Activated T-cell treated with anti-CD3 and anti-CD28 coated beads, Interleukin-2, amount 50 U/mL, for 24 hours (primary cell): ENCODE measurements around the gene ME1.
A peak's percentile ranks its signal among the peaks of the same experiment; 100 is the strongest.

ENCODE experiments used
- DNase-seq: peaks from one replicate; pipeline ENCODE4 v3.0.0-alpha.2; 2020
- H3K27ac Mint-ChIP-seq: 2 replicates; pipeline ENCODE4 v1.8.0; 2020; ENCODE audit warnings: mild to moderate bottlenecking, mixed read lengths
- H3K27me3 Mint-ChIP-seq: 2 replicates; pipeline ENCODE4 v1.8.0; 2020; ENCODE audit warnings: mixed read lengths
- H3K36me3 Mint-ChIP-seq: 2 replicates; pipeline ENCODE4 v1.8.0; 2020; ENCODE audit warnings: low read depth, mixed read lengths
- H3K4me1 Mint-ChIP-seq: 2 replicates; pipeline ENCODE4 v1.8.0; 2020; ENCODE audit warnings: low read depth, mixed read lengths
- H3K4me3 Mint-ChIP-seq: 2 replicates; pipeline ENCODE4 v1.8.0; 2020; ENCODE audit warnings: mild to moderate bottlenecking, moderate library complexity, mixed read lengths
- H3K9me3 Mint-ChIP-seq: 2 replicates; pipeline ENCODE4 v1.8.0; 2020; ENCODE audit warnings: mixed read lengths

Gene ME1

DNA sequence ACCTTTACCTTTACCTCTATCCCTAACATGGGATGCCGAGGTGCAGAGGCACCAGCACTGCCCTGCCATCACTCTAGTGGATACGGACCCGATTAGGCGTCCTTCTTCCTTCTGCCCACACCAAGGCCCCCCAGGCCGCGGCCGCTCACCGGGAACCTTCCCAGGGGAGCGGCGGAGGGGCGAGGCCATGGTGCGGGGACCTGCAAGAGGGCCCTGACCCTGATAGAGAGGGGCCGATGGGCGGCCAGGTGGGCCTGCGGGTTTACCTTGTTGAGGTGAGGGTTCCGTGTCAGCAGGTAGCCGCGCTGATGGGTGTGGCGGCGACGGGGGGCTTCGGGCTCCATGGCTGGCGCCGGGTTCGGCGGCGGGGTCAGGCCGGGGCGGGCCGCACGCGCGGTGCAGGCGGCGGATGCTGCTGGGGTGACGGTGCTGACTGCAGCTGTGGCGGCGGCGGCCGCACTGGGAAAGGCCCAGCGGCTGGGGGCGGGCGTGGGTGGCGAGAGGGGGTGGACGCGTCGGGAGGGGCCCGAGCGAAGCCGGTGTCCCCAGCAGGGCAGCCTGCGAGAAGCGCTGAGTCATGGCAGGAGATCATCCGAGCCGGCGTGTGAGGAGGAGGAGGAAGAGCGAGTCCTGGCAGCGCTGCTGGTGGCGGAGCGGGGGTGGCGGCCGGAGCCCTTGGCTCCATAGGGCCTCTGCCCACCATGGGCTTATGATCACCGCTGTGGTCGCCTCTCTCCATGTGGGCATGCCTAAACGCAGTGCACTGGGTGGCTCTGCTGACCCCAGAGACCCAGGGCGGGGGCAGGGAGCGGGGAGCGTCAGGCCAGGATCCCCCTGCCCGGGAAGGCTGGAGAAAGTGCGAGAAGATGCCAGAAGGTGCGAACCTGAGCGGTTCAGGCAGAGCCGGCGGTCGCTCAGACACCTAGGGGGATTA is at the start of gene ME1:
Gene ME1, minus strand, starts transcription at position 441 of the 934 bp plus-strand sequence. Its CDS starts 97 bp downstream, at position 344.
- Mint-ChIP-seq H3K4me3 (peak within 1 kb of the TSS; percentile 24), H3K27ac (no peak within 1 kb of the TSS)

DNA sequence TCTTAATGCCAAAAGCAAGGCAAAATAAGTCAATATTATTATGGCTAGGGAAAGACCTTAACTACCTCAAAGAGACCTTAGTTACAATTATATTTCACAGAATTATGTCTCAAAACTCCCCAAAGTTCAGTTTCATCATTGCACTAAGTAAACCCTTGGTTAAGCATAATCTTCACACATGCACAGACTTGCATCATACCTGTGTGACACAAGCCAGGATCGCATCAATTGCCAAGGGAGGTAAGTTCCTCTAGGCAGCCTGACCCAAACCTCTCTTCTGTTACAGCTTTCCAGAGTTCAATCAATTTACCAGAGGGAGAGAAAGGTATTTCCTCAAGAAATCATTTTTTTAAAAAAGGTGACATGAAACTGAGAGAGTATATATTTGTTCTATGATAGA is 49.6 kb upstream of the ME1 start:
- Mint-ChIP-seq H3K36me3 (no peaks in the 10 kb centered on the region), H3K27me3 (no peaks in the 10 kb centered on the region), H3K4me3 (no peak overlapping the region), H3K9me3 (no peaks in the 10 kb centered on the region), H3K27ac (no peak overlapping the region), H3K4me1 (no peaks in the 10 kb centered on the region)
- DNase-seq, result no peak

More for the DNA sequence above, at the start of gene ME1:
- DNase-seq, result peak; percentile 47
- Mint-ChIP-seq H3K9me3 (no peaks in the 10 kb centered on the region), H3K36me3 (no peaks in the 10 kb centered on the region), H3K4me1 (peaks cover 3% of the 10 kb centered on the region), H3K27me3 (peaks cover 47% of the 10 kb centered on the region)

DNA sequence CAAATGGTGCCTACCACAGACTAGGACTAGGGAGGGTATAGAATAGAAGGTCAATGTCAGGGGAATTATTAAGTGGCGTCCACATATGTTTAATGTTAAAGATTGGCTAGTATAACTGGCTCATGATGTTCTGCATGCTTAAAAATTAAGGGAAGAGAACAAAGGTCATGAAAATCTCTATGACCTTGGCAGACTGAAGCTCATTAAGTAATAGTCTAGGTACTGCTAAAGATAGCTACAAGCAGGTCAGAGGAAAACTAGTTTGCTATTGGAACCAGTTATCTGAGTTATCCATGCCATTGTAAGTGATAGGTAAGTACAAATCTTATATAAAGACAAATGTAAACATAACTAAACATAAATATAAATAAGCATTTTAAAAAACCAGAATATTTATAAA is 48.5 kb upstream of the ME1 start:
- Mint-ChIP-seq H3K36me3 (no peaks in the 10 kb centered on the region), H3K9me3 (no peaks in the 10 kb centered on the region), H3K27ac (no peak overlapping the region), H3K4me3 (no peak overlapping the region), H3K27me3 (peaks cover under 1% of the 10 kb centered on the region), H3K4me1 (no peaks in the 10 kb centered on the region)
- no peak for DNase-seq

DNA sequence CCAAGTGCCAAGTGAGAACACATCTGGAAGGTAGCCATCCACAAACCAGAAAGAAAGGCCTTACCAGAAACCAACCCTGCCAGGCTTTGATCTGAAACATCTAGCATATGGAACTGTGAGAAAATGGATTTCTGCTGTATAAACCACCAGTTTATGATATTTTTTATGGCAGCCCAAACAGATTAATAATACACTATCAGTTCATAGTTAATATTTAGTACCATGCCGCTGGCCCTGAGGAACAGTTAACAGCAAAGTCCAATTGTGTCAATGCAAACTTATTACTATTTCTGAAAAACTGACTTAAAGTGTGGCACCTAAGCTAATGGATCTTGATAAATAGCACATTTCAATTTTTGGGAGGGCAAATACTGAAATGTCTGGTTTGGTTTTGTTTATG is 46.1 kb upstream of the ME1 start:
- DNase-seq, result no peak
- Mint-ChIP-seq H3K27ac (no peak overlapping the region), H3K4me3 (no peak overlapping the region), H3K9me3 (no peaks in the 10 kb centered on the region), H3K4me1 (no peaks in the 10 kb centered on the region), H3K36me3 (no peaks in the 10 kb centered on the region), H3K27me3 (peaks cover 3% of the 10 kb centered on the region)

DNA sequence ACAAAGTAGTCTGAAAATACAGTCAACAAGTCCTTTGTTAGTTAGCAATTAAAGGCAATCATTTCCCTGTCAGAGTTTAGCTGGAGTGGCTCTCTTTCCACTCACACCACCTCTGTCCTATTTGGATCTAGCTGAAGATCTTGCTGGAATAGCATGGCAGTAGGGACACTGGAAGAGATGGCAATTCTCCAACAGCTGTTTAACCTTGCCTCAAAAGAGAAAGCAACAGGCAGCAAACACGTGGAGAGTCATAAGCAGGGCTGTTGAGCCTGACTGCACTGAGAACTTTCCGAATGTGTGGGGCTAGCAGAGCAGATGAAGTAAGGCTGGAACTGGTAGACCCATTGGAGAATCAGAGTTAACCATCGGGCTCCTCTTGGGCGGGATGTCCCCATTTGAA is 43.5 kb upstream of the ME1 start:
- H3K9me3 Mint-ChIP-seq, result no peaks in the 10 kb centered on the region
- H3K4me1 Mint-ChIP-seq, result no peaks in the 10 kb centered on the region
- H3K4me3 Mint-ChIP-seq, result no peak overlapping the region
- H3K27me3 Mint-ChIP-seq, result peaks cover 3% of the 10 kb centered on the region
- H3K36me3 Mint-ChIP-seq, result no peaks in the 10 kb centered on the region
- DNase-seq, result no peak
- no peak overlapping the region for H3K27ac Mint-ChIP-seq

DNA sequence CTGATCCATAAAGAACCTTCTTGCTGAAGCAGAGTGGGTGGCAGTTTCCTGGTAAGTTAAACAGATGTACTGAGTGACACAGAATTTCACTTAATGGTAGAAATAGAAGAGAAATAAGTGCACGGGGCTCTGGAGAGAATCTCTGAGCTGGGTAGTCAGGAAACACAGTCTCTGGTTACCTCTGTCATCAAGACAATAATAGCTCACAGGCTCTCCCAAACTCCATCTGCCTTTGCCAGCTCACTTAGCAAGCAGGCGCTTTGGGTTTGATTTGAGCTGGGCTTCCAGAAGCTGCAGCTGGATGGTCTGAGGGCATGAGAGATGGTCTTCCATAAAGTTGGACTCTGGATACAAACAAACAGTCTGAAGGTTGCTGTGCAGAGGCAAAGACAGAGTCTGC is 41.9 kb upstream of the ME1 start:
- Mint-ChIP-seq H3K27me3 (peaks cover 6% of the 10 kb centered on the region), H3K36me3 (no peaks in the 10 kb centered on the region), H3K27ac (no peak overlapping the region), H3K4me1 (no peaks in the 10 kb centered on the region), H3K9me3 (no peaks in the 10 kb centered on the region), H3K4me3 (no peak overlapping the region)
- no peak for DNase-seq

DNA sequence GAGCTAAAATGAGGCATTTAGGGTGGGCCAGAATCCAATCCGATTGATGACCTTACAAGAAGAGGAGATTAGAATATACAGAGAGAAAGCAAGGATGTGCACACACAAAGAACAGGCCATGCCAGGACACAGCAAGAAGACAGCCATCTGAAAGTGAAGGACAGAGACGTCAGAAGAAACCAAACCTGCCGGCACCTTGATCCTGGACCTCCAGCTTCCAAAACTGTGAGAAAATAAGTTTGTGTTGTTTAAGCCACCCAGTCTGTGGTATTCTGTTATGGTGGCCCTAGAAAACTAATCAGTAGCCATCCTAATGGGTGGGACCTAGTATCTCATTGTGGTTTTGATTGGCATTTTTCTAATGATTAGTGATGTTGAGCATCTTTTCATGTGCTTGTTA is 39.7 kb upstream of the ME1 start:
- DNase-seq, result no peak
- Mint-ChIP-seq H3K4me1 (no peaks in the 10 kb centered on the region), H3K36me3 (no peaks in the 10 kb centered on the region), H3K27me3 (peaks cover 7% of the 10 kb centered on the region), H3K27ac (no peak overlapping the region), H3K9me3 (no peaks in the 10 kb centered on the region), H3K4me3 (no peak overlapping the region)

DNA sequence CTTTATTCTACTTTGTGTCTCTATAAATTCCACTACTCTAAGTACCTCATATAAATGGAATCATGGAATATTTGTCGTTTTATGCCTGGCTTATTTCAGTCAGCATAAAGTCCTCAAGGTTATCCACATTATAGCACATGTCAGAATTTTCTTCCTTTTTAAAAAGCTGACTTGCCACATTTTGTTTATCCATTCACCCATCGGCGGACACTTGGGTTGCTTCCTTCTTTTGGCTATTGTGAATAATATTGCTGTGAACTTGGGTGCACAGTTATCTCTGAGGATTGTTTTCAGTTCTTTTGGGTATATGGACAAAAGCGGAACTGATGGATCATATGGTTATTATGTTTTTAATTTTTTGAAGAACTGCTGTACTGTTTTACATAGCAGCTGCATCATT is 39.1 kb upstream of the ME1 start:
- H3K9me3 Mint-ChIP-seq, result no peaks in the 10 kb centered on the region
- no peaks in the 10 kb centered on the region for H3K36me3 Mint-ChIP-seq
- no peak overlapping the region for H3K27ac Mint-ChIP-seq
- H3K4me3 Mint-ChIP-seq, result no peak overlapping the region
- no peak for DNase-seq
- peaks cover 7% of the 10 kb centered on the region for H3K27me3 Mint-ChIP-seq
- H3K4me1 Mint-ChIP-seq, result no peaks in the 10 kb centered on the region

DNA sequence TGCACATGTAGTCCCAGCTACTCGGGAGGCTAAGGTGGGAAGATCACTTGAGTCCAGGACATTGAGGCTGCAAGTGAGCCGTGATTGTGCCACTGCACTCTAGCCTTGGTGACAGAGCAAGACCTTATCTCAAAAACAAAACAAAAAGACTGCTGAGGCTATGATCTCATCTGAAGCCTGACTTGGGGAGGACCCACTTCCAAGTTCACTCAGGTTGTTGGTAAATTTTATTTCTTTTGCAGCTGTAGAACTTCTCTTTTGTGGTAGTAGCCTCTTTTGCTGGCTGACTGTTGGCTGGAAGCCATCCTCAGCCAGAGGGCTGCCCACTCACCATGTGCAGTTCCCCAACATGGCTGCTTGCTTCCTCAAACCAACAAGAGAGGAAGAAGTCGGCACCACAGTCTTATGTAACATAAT is 36.8 kb upstream of the ME1 start:
- no peaks in the 10 kb centered on the region for H3K4me1 Mint-ChIP-seq
- no peaks in the 10 kb centered on the region for H3K9me3 Mint-ChIP-seq
- H3K4me3 Mint-ChIP-seq, result no peak overlapping the region
- no peak overlapping the region for H3K27ac Mint-ChIP-seq
- H3K27me3 Mint-ChIP-seq, result peaks cover 4% of the 10 kb centered on the region
- no peak for DNase-seq
- H3K36me3 Mint-ChIP-seq, result no peaks in the 10 kb centered on the region

DNA sequence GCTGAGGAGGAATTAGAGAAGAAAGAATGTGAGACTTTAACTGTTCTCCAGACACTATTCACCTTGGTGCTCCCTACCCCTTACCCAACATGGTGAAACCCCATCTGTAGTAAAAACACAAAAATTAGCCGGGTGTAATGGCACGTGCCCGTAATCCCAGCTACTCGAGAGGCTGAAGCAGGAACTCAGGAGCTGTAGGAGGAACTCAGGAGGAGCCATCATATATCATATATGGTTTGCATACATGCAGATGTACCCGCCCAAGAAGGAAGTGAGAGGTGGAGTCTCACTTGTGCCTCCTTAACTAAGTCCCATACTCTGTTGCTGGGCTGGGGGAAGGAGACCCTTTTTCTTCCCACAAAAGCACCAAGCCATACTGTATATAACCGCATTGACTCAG is 35.5 kb upstream of the ME1 start:
- no peak overlapping the region for H3K4me3 Mint-ChIP-seq
- H3K36me3 Mint-ChIP-seq, result no peaks in the 10 kb centered on the region
- H3K27me3 Mint-ChIP-seq, result peaks cover 4% of the 10 kb centered on the region
- no peaks in the 10 kb centered on the region for H3K4me1 Mint-ChIP-seq
- H3K9me3 Mint-ChIP-seq, result no peaks in the 10 kb centered on the region
- H3K27ac Mint-ChIP-seq, result no peak overlapping the region
- DNase-seq, result no peak

DNA sequence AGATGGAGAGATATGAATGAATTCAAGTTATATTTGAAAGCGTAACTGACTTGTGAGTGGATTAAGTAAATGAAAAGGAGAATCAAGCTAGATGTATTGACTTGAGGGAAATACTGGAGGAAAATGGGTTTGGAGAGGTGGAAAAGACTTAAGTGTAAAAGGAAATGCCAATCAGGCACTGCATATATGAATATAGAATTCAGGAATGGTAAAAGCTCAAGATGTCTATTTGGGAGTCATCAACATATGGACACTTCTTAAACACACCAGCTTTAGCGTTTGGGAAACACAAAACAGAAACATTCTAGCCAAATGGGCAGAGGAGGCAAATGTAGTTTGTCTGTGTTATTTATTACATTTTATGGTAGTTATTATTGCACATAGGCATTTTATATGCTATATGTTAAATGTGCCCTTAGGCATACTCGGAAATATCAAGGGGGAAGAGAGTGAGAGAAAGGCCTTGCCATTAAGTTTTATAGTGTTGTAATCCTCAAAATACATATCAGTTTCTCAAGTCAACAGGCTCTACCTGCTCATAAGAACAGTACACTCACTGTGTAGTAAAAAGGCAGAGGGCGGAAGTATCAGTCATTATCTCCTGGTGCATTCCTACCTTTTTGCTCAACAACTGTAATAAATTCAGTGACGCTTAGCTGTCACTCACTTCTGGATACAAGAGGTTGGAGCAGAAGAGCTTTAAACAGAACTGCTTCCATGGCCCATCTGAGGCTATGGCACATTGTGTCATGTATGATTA is 33.7 kb upstream of the ME1 start:
- Mint-ChIP-seq H3K36me3 (no peaks in the 10 kb centered on the region), H3K9me3 (no peaks in the 10 kb centered on the region), H3K4me1 (no peaks in the 10 kb centered on the region), H3K27ac (no peak overlapping the region), H3K27me3 (peaks cover 4% of the 10 kb centered on the region), H3K4me3 (no peak overlapping the region)
- no peak for DNase-seq

DNA sequence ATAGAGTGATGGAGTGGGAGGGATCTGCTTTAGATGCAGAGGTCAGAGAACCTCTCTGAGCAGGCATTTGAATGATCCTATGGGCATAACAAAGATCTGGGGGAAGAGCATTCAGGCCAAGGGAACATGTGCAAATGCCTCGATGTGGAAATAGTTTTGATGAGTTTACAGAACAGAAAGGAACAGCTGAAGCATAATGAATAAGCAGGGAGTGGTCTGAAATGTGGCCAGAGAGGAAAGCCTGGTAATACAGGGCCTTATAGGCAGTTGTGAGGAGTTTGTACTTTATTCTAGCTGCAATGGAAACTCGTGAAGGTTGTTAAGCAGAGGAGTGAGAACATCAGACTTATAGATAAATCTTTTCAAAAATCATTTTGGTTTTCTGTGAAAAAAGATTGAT is 33.0 kb upstream of the ME1 start:
- Mint-ChIP-seq H3K27me3 (peaks cover 4% of the 10 kb centered on the region), H3K36me3 (no peaks in the 10 kb centered on the region), H3K4me3 (no peak overlapping the region), H3K27ac (no peak overlapping the region), H3K9me3 (no peaks in the 10 kb centered on the region), H3K4me1 (no peaks in the 10 kb centered on the region)
- DNase-seq, result no peak

DNA sequence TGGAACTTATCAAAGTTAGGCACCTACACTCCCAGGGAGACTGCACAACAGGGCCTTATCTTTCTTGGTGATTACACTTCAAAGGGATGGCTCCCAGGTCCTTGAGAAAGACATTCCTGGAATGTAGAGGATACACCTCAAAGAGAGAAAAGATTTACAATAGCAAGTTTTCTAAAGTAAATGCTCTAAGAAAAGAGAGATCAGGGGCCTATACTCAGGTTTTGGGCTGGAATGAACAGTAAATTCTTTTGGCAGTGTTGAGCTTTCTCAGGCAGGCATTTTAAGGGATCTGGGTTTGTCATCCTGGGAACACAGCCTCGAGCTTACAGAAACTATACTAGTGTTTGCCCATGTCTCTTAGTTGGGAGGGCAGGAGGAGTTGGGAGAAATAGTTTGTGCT is 31.7 kb upstream of the ME1 start:
- Mint-ChIP-seq H3K9me3 (no peaks in the 10 kb centered on the region), H3K4me3 (no peak overlapping the region), H3K36me3 (no peaks in the 10 kb centered on the region), H3K4me1 (no peaks in the 10 kb centered on the region), H3K27ac (no peak overlapping the region), H3K27me3 (no peaks in the 10 kb centered on the region)
- no peak for DNase-seq

DNA sequence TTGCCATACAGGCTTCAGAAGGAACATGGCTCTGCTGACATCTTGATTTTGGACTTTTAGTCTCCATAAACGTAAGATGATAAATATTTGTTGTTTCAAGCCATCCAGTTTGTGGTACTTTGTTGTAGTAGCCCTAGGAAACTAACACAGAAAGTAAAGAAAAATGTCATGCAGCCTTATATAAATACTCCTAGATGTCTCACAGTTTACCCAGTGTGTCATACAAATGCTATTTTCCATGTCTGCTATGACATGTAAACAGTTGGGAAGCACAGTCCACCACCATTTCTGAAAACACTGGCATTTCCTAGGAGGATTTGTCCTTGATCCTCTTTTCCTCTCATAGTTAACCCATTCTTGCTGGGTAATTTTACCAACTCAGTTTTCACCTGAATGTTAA is 30.6 kb upstream of the ME1 start:
- DNase-seq, result no peak
- Mint-ChIP-seq H3K4me1 (no peaks in the 10 kb centered on the region), H3K36me3 (no peaks in the 10 kb centered on the region), H3K9me3 (no peaks in the 10 kb centered on the region), H3K4me3 (no peak overlapping the region), H3K27me3 (peaks cover 3% of the 10 kb centered on the region), H3K27ac (no peak overlapping the region)

DNA sequence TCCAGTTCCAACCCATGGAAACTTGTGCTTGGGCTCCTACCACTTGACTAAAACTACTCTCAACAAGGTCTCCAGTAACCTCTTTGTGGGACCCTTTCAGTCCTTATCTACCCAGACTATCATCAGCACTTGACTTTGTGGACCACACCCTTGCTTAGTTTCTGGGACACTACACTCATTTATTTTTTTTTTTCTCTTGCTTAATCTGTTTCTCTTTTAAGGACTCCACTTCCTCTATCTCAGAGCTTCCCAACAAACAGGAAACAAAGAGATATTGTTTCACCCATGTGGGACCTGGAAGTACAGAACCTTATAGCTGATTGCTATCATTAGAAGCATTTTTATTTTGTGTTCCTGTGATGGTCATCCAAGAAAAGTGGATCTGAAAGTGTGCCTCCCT is 28.8 kb upstream of the ME1 start:
- no peaks in the 10 kb centered on the region for H3K4me1 Mint-ChIP-seq
- no peaks in the 10 kb centered on the region for H3K9me3 Mint-ChIP-seq
- H3K4me3 Mint-ChIP-seq, result no peak overlapping the region
- DNase-seq, result no peak
- H3K27ac Mint-ChIP-seq, result no peak overlapping the region
- H3K27me3 Mint-ChIP-seq, result peaks cover 3% of the 10 kb centered on the region
- H3K36me3 Mint-ChIP-seq, result no peaks in the 10 kb centered on the region
